Mesothelial cell of epicardium (in vitro differentiated cells): Measurements from ENCODE around the gene MBD3L5. TPM values are rescaled to one million over a fixed set of nuclear protein-coding genes. Genes with fewer than 3 reads are reported as not detected.

Experiments
- DNase-seq, 2 experiments: peaks; one replicate each; pipeline ENCODE4 v3.0.0; 2021; ENCODE audit warnings: low spot score in 2 of 2; ENCODE audit not compliant: unreplicated experiment in 2 of 2
- H3K27ac Mint-ChIP-seq: 2 replicates; pipeline ENCODE4 v1.8.0; 2021; ENCODE audit warnings: mixed read lengths
- H3K27me3 Mint-ChIP-seq: 2 replicates; pipeline ENCODE4 v1.8.0; 2021; ENCODE audit warnings: low read depth, mixed read lengths
- H3K36me3 Mint-ChIP-seq: 2 replicates; pipeline ENCODE4 v1.8.0; 2021; ENCODE audit warnings: mixed read lengths
- H3K4me1 Mint-ChIP-seq: 2 replicates; pipeline ENCODE4 v1.8.0; 2021; ENCODE audit warnings: mixed read lengths
- H3K4me3 Mint-ChIP-seq: 2 replicates; pipeline ENCODE4 v1.8.0; 2021; ENCODE audit warnings: mild to moderate bottlenecking, moderate library complexity, mixed read lengths
- H3K9me3 Mint-ChIP-seq: 2 replicates; pipeline ENCODE4 v1.8.0; 2021; ENCODE audit warnings: mixed read lengths
- CTCF ChIP-seq: fragments of 200-600 bp; sonication (generic); IDR thresholded peaks from one replicate; pipeline ENCODE4 v1.5.0; 2021; ENCODE audit warnings: antibody characterized with exemption; ENCODE audit not compliant: unreplicated experiment
- total RNA-seq: library from RNA; stranded (reverse); gene quantifications from 3 replicates; pipeline ENCODE4 v1.2.1, GENCODE V29; 2021

MBD3L5 gene
- total RNA-seq, 1 donor from 2014 or later, result not detected

- no peak for DNase-seq
- H3K4me3 Mint-ChIP-seq, result no peak overlapping the region
- no peaks in the 10 kb centered on the region for H3K4me1 Mint-ChIP-seq
- no peak for TF ChIP-seq CTCF
- H3K36me3 Mint-ChIP-seq, result peaks cover 12% of the 10 kb centered on the region
- H3K27me3 Mint-ChIP-seq, result no peaks in the 10 kb centered on the region
- no peak overlapping the region for H3K27ac Mint-ChIP-seq
- H3K9me3 Mint-ChIP-seq, result peaks cover 64% of the 10 kb centered on the region
Measured at GRCh38 chr19:6997679-6998445, 32.5 kb upstream of the MBD3L5 start.

- Mint-ChIP-seq H3K36me3 (peaks cover 6% of the 10 kb centered on the region), H3K4me1 (no peaks in the 10 kb centered on the region), H3K27me3 (no peaks in the 10 kb centered on the region), H3K27ac (no peak overlapping the region), H3K9me3 (peaks cover 54% of the 10 kb centered on the region), H3K4me3 (no peak overlapping the region)
- no peak for DNase-seq
- TF ChIP-seq CTCF, result no peak
Measured at GRCh38 chr19:6999933-7000332, 30.4 kb upstream of the MBD3L5 start.

- Mint-ChIP-seq H3K36me3 (peaks cover 2% of the 10 kb centered on the region), H3K4me1 (no peaks in the 10 kb centered on the region), H3K27me3 (no peaks in the 10 kb centered on the region), H3K9me3 (peaks cover 50% of the 10 kb centered on the region), H3K27ac (no peak overlapping the region), H3K4me3 (no peak overlapping the region)
- DNase-seq, result no peak
- no peak for TF ChIP-seq CTCF
Measured at GRCh38 chr19:7000333-7000732, 30.0 kb upstream of the MBD3L5 start.

GRCh38 chr19:7000816-7001215, 29.6 kb upstream of the MBD3L5 start:
- Mint-ChIP-seq H3K36me3 (no peaks in the 10 kb centered on the region), H3K27me3 (no peaks in the 10 kb centered on the region), H3K4me3 (no peak overlapping the region), H3K9me3 (peaks cover 45% of the 10 kb centered on the region), H3K4me1 (no peaks in the 10 kb centered on the region), H3K27ac (no peak overlapping the region)
- no peak for DNase-seq
- TF ChIP-seq CTCF, result no peak

- no peak overlapping the region for H3K4me3 Mint-ChIP-seq
- H3K9me3 Mint-ChIP-seq, result peaks cover 36% of the 10 kb centered on the region
Measured at GRCh38 chr19:7004313-7004931, 26.0 kb upstream of the MBD3L5 start.

More at GRCh38 chr19:7004313-7004931, 26.0 kb upstream of the MBD3L5 start:
- Mint-ChIP-seq H3K27me3 (no peaks in the 10 kb centered on the region), H3K27ac (no peak overlapping the region), H3K4me1 (no peaks in the 10 kb centered on the region), H3K36me3 (no peaks in the 10 kb centered on the region)
- DNase-seq, result no peak
- peak; percentile 79 for TF ChIP-seq CTCF
